ENCODE results near the gene ADK.

ADK gene

GRCh38 chr10:74598891-74599566 is 448.0 kb downstream of the ADK start:
- no peak overlapping the region for H3K27ac Mint-ChIP-seq
- peaks cover 3% of the 10 kb centered on the region for H3K27me3 Mint-ChIP-seq (ENCODE audit: low read depth, poor library complexity)
- H3K9me3 Mint-ChIP-seq = peaks cover 8% of the 10 kb centered on the region

GRCh38 chr10:74599672-74600071 is 448.7 kb downstream of the ADK start:
- H3K36me3 Mint-ChIP-seq (ENCODE audit: low read depth) = peaks cover 16% of the 10 kb centered on the region
- peaks cover 3% of the 10 kb centered on the region for H3K27me3 Mint-ChIP-seq (ENCODE audit: low read depth, poor library complexity)
- DNase-seq = no peak
- peaks cover 14% of the 10 kb centered on the region for H3K9me3 Mint-ChIP-seq
- H3K4me1 Mint-ChIP-seq = no peaks in the 10 kb centered on the region
- no peak for TF ChIP-seq CTCF (IDR thresholded peaks at IDR 0.05)
- H3K4me3 Mint-ChIP-seq = no peak overlapping the region
- H3K27ac Mint-ChIP-seq = no peak overlapping the region

More at GRCh38 chr10:74598891-74599566, 448.0 kb downstream of the ADK start:
- Mint-ChIP-seq H3K4me3 (no peak overlapping the region), H3K36me3 (ENCODE audit: low read depth) (peaks cover 11% of the 10 kb centered on the region), H3K4me1 (no peaks in the 10 kb centered on the region)
- TF ChIP-seq CTCF (IDR thresholded peaks at IDR 0.05) = no peak
- DNase-seq = no peak

GRCh38 chr10:74600170-74600569 is 449.1 kb downstream of the ADK start:
- peaks cover 3% of the 10 kb centered on the region for H3K27me3 Mint-ChIP-seq (ENCODE audit: low read depth, poor library complexity)
- H3K27ac Mint-ChIP-seq = no peak overlapping the region
- no peak for TF ChIP-seq CTCF (IDR thresholded peaks at IDR 0.05)
- peaks cover 21% of the 10 kb centered on the region for H3K36me3 Mint-ChIP-seq (ENCODE audit: low read depth)
- H3K4me3 Mint-ChIP-seq = no peak overlapping the region
- no peaks in the 10 kb centered on the region for H3K4me1 Mint-ChIP-seq
- H3K9me3 Mint-ChIP-seq = peaks cover 19% of the 10 kb centered on the region
- DNase-seq = no peak

GRCh38 chr10:74602576-74602975 is 451.6 kb downstream of the ADK start:
- H3K36me3 Mint-ChIP-seq (ENCODE audit: low read depth) = peaks cover 25% of the 10 kb centered on the region

GRCh38 chr10:74610299-74610698 is 459.3 kb downstream of the ADK start:
- peaks cover 20% of the 10 kb centered on the region for H3K36me3 Mint-ChIP-seq (ENCODE audit: low read depth)
- no peak for TF ChIP-seq CTCF (IDR thresholded peaks at IDR 0.05)
- no peak overlapping the region for H3K27ac Mint-ChIP-seq

More at GRCh38 chr10:74602576-74602975, 451.6 kb downstream of the ADK start:
- no peak for TF ChIP-seq CTCF (IDR thresholded peaks at IDR 0.05)
- no peaks in the 10 kb centered on the region for H3K4me1 Mint-ChIP-seq
- DNase-seq = no peak
- peaks cover 21% of the 10 kb centered on the region for H3K9me3 Mint-ChIP-seq
- H3K4me3 Mint-ChIP-seq = no peak overlapping the region
- no peak overlapping the region for H3K27ac Mint-ChIP-seq
- H3K27me3 Mint-ChIP-seq (ENCODE audit: low read depth, poor library complexity) = no peaks in the 10 kb centered on the region

GRCh38 chr10:74612195-74612594 is 461.2 kb downstream of the ADK start:
- no peak for DNase-seq
- no peak for TF ChIP-seq CTCF (IDR thresholded peaks at IDR 0.05)
- Mint-ChIP-seq H3K27ac (no peak overlapping the region), H3K4me3 (no peak overlapping the region), H3K27me3 (ENCODE audit: low read depth, poor library complexity) (no peaks in the 10 kb centered on the region), H3K36me3 (ENCODE audit: low read depth) (peaks cover 19% of the 10 kb centered on the region), H3K4me1 (no peaks in the 10 kb centered on the region), H3K9me3 (no peaks in the 10 kb centered on the region)

More at GRCh38 chr10:74610299-74610698, 459.3 kb downstream of the ADK start:
- no peak for DNase-seq
- Mint-ChIP-seq H3K4me3 (no peak overlapping the region), H3K9me3 (no peaks in the 10 kb centered on the region), H3K27me3 (ENCODE audit: low read depth, poor library complexity) (no peaks in the 10 kb centered on the region), H3K4me1 (no peaks in the 10 kb centered on the region)

Data from nephron progenitor cell (in vitro differentiated cells).